Caco-2 (cell line): ENCODE measurements around the gene CARNS1. TPM values are rescaled to one million over a fixed set of nuclear protein-coding genes. Genes with fewer than 3 reads are reported as not detected.

ENCODE experiments used
- BruUV-seq: library from RNA; stranded (reverse); fragments of 400-500 nt; replicated peaks from 2 replicates; lab custom pipeline; 2021; lab: Mats Ljungman, UMichigan
- CTCF ChIA-PET: fragments of 300-600 bp; sonication (Branson Sonifier 250); formaldehyde crosslinking; loops from one replicate; lab custom pipeline; 2022; ENCODE audit warnings: antibody characterized with exemption; lab: Charles Lee
- POLR2A ChIA-PET: fragments of 300-600 bp; sonication (Branson Sonifier 250); formaldehyde crosslinking; loops from one replicate; lab custom pipeline; 2022; ENCODE audit warnings: antibody characterized with exemption; lab: Charles Lee
- DNase-seq, 2 experiments: peaks; one replicate each; pipeline versions ENCODE4 v3.0.0 to v3.0.0-alpha.2; 2020 to 2022
- H3K27me3 ChIP-seq: replicated peaks from 2 replicates; pipeline ENCODE4 v1.6.0; 2011; ENCODE audit warnings: low read length; ENCODE audit not compliant: control insufficient read depth, insufficient read depth
- H3K36me3 ChIP-seq: 2 replicates; pipeline ENCODE4 v1.5.1; 2011; ENCODE audit warnings: low read length; ENCODE audit not compliant: control insufficient read depth, insufficient read depth
- H3K4me1 ChIP-seq: fragments of 250-450 bp; sonication (Bioruptor Pico); 2 replicates; pipeline ENCODE4 v1.5.1; 2020; ENCODE audit warnings: mild to moderate bottlenecking
- H3K4me3 ChIP-seq: 2 replicates; pipeline ENCODE4 v1.5.1; 2011; ENCODE audit warnings: low read depth, mild to moderate bottlenecking, control low read depth, low read length
- H3K9me3 ChIP-seq: fragments of 250-450 bp; sonication (Bioruptor Pico); 2 replicates; pipeline ENCODE4 v1.5.1; 2020; ENCODE audit warnings: mild to moderate bottlenecking, moderate library complexity
- H3K27ac Mint-ChIP-seq: one replicate; pipeline ENCODE4 v1.8.0; 2022; ENCODE audit warnings: mixed read lengths; ENCODE audit not compliant: unreplicated experiment
- H3K27me3 Mint-ChIP-seq: one replicate; pipeline ENCODE4 v1.8.0; 2022; ENCODE audit warnings: mixed read lengths; ENCODE audit not compliant: insufficient read depth, unreplicated experiment
- H3K36me3 Mint-ChIP-seq: one replicate; pipeline ENCODE4 v1.8.0; 2022; ENCODE audit warnings: mild to moderate bottlenecking, mixed read lengths; ENCODE audit not compliant: insufficient read depth, unreplicated experiment
- H3K4me1 Mint-ChIP-seq: one replicate; pipeline ENCODE4 v1.8.0; 2022; ENCODE audit warnings: low read depth, mixed read lengths; ENCODE audit not compliant: unreplicated experiment
- H3K4me3 Mint-ChIP-seq: one replicate; pipeline ENCODE4 v1.8.0; 2022; ENCODE audit warnings: mild to moderate bottlenecking, moderate library complexity, mixed read lengths; ENCODE audit not compliant: unreplicated experiment
- H3K9me3 Mint-ChIP-seq: one replicate; pipeline ENCODE4 v1.8.0; 2022; ENCODE audit warnings: mixed read lengths; ENCODE audit not compliant: unreplicated experiment
- CTCF ChIP-seq, 2 experiments: fragments of 200-600 bp in 1 of 2; IDR thresholded peaks; 1 replicate in 1 of 2; 2 replicates in 1 of 2; pipeline versions ENCODE4 v1.5.1 to v1.8.0; 2011 to 2022; ENCODE audit warnings: antibody characterized with exemption in 1 of 2, control low read depth in 1 of 2, inconsistent platforms in 1 of 2, low read depth in 1 of 2, low read length in 1 of 2, mild to moderate bottlenecking in 1 of 2, moderate library complexity in 1 of 2; ENCODE audit not compliant: insufficient read depth in 1 of 2, severe bottlenecking in 1 of 2, unreplicated experiment in 1 of 2
- intact Hi-C: fragments of 100-400 bp; cut with micrococcal nuclease; formaldehyde crosslinking; loops from one replicate; pipeline ENCODE4 v1.10.0; 2022; ENCODE audit not compliant: unreplicated experiment
- total RNA-seq: library from RNA; stranded (reverse); gene quantifications from 2 replicates; pipeline ENCODE4 v1.2.3, GENCODE V29; 2022

Gene CARNS1
- total RNA-seq, 1 experiment from 2014 or later, result 0.09 TPM

- CTCF ChIA-PET, result interaction anchor here (1.3 to 1.6 kb wide), 2 partner anchors 27 to 46 kb away, joined by 4 to 9 read pairs; partner anchors contain the start of gene PPP1CA
- POLR2A ChIA-PET, result interaction anchor here (0.6 to 1.8 kb wide), 4 partner anchors 11 to 572 kb away, joined by 4 to 9 read pairs (median 6); partner anchors contain the start of genes CORO1B and PPP1CA
- no peaks in the 10 kb centered on the region for H3K9me3 Mint-ChIP-seq
- H3K27me3 Mint-ChIP-seq, result no peaks in the 10 kb centered on the region
- Histone ChIP-seq H3K4me3 (peak within 1 kb of the TSS; percentile 74), H3K9me3 (no peaks in the 10 kb centered on the region), H3K27me3 (no peaks in the 10 kb centered on the region), H3K36me3 (peaks cover 6% of the 10 kb centered on the region), H3K4me1 (peaks cover 4% of the 10 kb centered on the region; the same call in 1 of the 2 replicates)
- H3K4me1 Mint-ChIP-seq, result no peaks in the 10 kb centered on the region
- H3K27ac Mint-ChIP-seq, result peak within 1 kb of the TSS; percentile 96
- TF ChIP-seq CTCF (IDR thresholded peaks at IDR 0.05; ENCODE audit: insufficient read depth in 1 of 2, low read depth in 1 of 2, low read length in 1 of 2, severe bottlenecking in 1 of 2, unreplicated experiment in 1 of 2), result no peak
- peak; percentile 100 for DNase-seq
- H3K36me3 Mint-ChIP-seq, result peaks cover 46% of the 10 kb centered on the region
- intact Hi-C loops, result loop anchor here (1.0 to 2.0 kb wide), 4 partner anchors 15 to 55 kb away; partner anchors contain the start of genes AIP, CORO1B, PPP1CA and TMEM134
- peak within 1 kb of the TSS; percentile 93 for H3K4me3 Mint-ChIP-seq
- no TSS peak for BruUV-seq
Observed at GRCh38 chr11:67428052-67429001, 12.8 kb downstream of the CARNS1 start, which contains the start of gene RPS6KB2. RPS6KB2 (plus strand) TSS chr11:67428494; CDS start chr11:67428546, 52 bp downstream.

- Histone ChIP-seq H3K9me3 (no peaks in the 10 kb centered on the region), H3K36me3 (peaks cover 9% of the 10 kb centered on the region), H3K4me1 (peaks cover 4% of the 10 kb centered on the region; the same call in 1 of the 2 replicates), H3K27me3 (no peaks in the 10 kb centered on the region), H3K4me3 (peak overlapping the region; percentile 74)
- no peaks in the 10 kb centered on the region for H3K4me1 Mint-ChIP-seq
- peaks cover 49% of the 10 kb centered on the region for H3K36me3 Mint-ChIP-seq
- TF ChIP-seq CTCF (IDR thresholded peaks at IDR 0.05; ENCODE audit: insufficient read depth in 1 of 2, low read depth in 1 of 2, low read length in 1 of 2, severe bottlenecking in 1 of 2, unreplicated experiment in 1 of 2), result no peak
- POLR2A ChIA-PET, result interaction anchor here (0.6 to 1.8 kb wide), 5 partner anchors 10 to 573 kb away, joined by 3 to 9 read pairs (median 4); partner anchors contain the start of genes CORO1B and PPP1CA
- no peaks in the 10 kb centered on the region for H3K27me3 Mint-ChIP-seq
- peak overlapping the region; percentile 96 for H3K27ac Mint-ChIP-seq
- no peak for DNase-seq
- intact Hi-C loops, result loop anchor here (2.0 kb wide), 1 partner anchor 28 kb away; the partner anchor contains the start of gene PPP1CA
- no peaks in the 10 kb centered on the region for H3K9me3 Mint-ChIP-seq
- CTCF ChIA-PET, result interaction anchor here (1.3 to 1.6 kb wide), 2 partner anchors 28 to 47 kb away, joined by 4 to 9 read pairs; partner anchors contain the start of gene PPP1CA
- H3K4me3 Mint-ChIP-seq, result peak overlapping the region; percentile 93
- TSS peak; percentile 53 for BruUV-seq
Observed at GRCh38 chr11:67429038-67429668, 13.7 kb downstream of the CARNS1 start.
